ENCODE data around the gene PTPRQ. TPM values are rescaled to one million over a fixed set of nuclear protein-coding genes. Genes with fewer than 3 reads are reported as not detected.

PTPRQ gene
- total RNA-seq, 1 experiment from 2014 or later = not detected

GRCh38 chr12:80556566-80556965 is 112.5 kb downstream of the PTPRQ start:
- ChIA-PET CTCF (no interaction called here), POLR2A (no interaction called here)
- Mint-ChIP-seq H3K4me3 (no peak overlapping the region), H3K27me3 (ENCODE audit: low read depth) (no peaks in the 10 kb centered on the region), H3K36me3 (no peaks in the 10 kb centered on the region), H3K27ac (no peak overlapping the region), H3K9me3 (no peaks in the 10 kb centered on the region), H3K4me1 (no peaks in the 10 kb centered on the region)
- no peak for DNase-seq (ENCODE audit: low spot score)
- no peak for ATAC-seq
- TF ChIP-seq RELA (CRISPR knock-in tag; IDR thresholded peaks at IDR 0.05; ENCODE audit: borderline replicate concordance) = no peak
- no peak for TF ChIP-seq NR3C1 (CRISPR knock-in tag; conservative IDR thresholded peaks at IDR 0.05; ENCODE audit: low read depth)
- no peak for TF ChIP-seq ZNF219 (CRISPR knock-in tag; IDR thresholded peaks at IDR 0.05; ENCODE audit: borderline replicate concordance)

GRCh38 chr12:80559766-80560165 is 115.7 kb downstream of the PTPRQ start:
- no peak for TF ChIP-seq ZBTB43 (CRISPR knock-in tag; IDR thresholded peaks at IDR 0.05)
- no peak for TF ChIP-seq ZNF317 (CRISPR knock-in tag; IDR thresholded peaks at IDR 0.05; ENCODE audit: borderline replicate concordance, low read depth)
- no peak for TF ChIP-seq ZNF416 (CRISPR knock-in tag; IDR thresholded peaks at IDR 0.05)
- TF ChIP-seq NR3C1 (CRISPR knock-in tag; conservative IDR thresholded peaks at IDR 0.05; ENCODE audit: low read depth) = no peak
- no peak for TF ChIP-seq FOXP1 (CRISPR knock-in tag; IDR thresholded peaks at IDR 0.05; ENCODE audit: borderline replicate concordance)
- no peak for TF ChIP-seq ELF4 (CRISPR knock-in tag; IDR thresholded peaks at IDR 0.05; ENCODE audit: low read depth)
- no peak for TF ChIP-seq SMAD3 (CRISPR knock-in tag; IDR thresholded peaks at IDR 0.05; ENCODE audit: borderline replicate concordance)
- no peak for TF ChIP-seq ESRRA (CRISPR knock-in tag; IDR thresholded peaks at IDR 0.05; ENCODE audit: borderline replicate concordance)
- TF ChIP-seq NFYB (CRISPR knock-in tag; conservative IDR thresholded peaks at IDR 0.05; ENCODE audit: low read depth) = no peak
- TF ChIP-seq ZNF121 (CRISPR knock-in tag; IDR thresholded peaks at IDR 0.05) = no peak
- no peak for TF ChIP-seq RORB (CRISPR knock-in tag; IDR thresholded peaks at IDR 0.05)
- no peak for TF ChIP-seq PREB (CRISPR knock-in tag; IDR thresholded peaks at IDR 0.05; ENCODE audit: borderline replicate concordance)
- no peak for TF ChIP-seq JUN (CRISPR knock-in tag; IDR thresholded peaks at IDR 0.05)
- TF ChIP-seq KAT7 (CRISPR knock-in tag; IDR thresholded peaks at IDR 0.05; ENCODE audit: borderline replicate concordance) = no peak
- TF ChIP-seq GABPB1 (CRISPR knock-in tag; IDR thresholded peaks at IDR 0.05) = no peak
- no peak for TF ChIP-seq USF1 (CRISPR knock-in tag; IDR thresholded peaks at IDR 0.05)
- TF ChIP-seq CTCF (IDR thresholded peaks at IDR 0.05) = no peak
- Mint-ChIP-seq H3K4me1 (no peaks in the 10 kb centered on the region), H3K27me3 (ENCODE audit: low read depth) (no peaks in the 10 kb centered on the region), H3K36me3 (no peaks in the 10 kb centered on the region), H3K4me3 (no peak overlapping the region), H3K9me3 (no peaks in the 10 kb centered on the region), H3K27ac (no peak overlapping the region)
- POLR2A ChIA-PET = no interaction called here
- CTCF ChIA-PET = no interaction called here
- ATAC-seq (no peak), DNase-seq (ENCODE audit: low spot score) (no peak)

GRCh38 chr12:80565271-80565670 is 121.2 kb downstream of the PTPRQ start:
- ATAC-seq (no peak), DNase-seq (ENCODE audit: low spot score) (no peak)
- Mint-ChIP-seq H3K36me3 (peaks cover 3% of the 10 kb centered on the region; the same call in 1 of the 2 replicates), H3K27ac (no peak overlapping the region), H3K27me3 (ENCODE audit: low read depth) (no peaks in the 10 kb centered on the region), H3K9me3 (peaks cover 8% of the 10 kb centered on the region), H3K4me1 (no peaks in the 10 kb centered on the region), H3K4me3 (no peak overlapping the region)
- POLR2A ChIA-PET = no interaction called here
- CTCF ChIA-PET = no interaction called here
- no peak for TF ChIP-seq OVOL2 (CRISPR knock-in tag; IDR thresholded peaks at IDR 0.05; ENCODE audit: borderline replicate concordance)
- no peak for TF ChIP-seq EMX1 (CRISPR knock-in tag; IDR thresholded peaks at IDR 0.05)
- TF ChIP-seq ZBTB21 (CRISPR knock-in tag; IDR thresholded peaks at IDR 0.05; ENCODE audit: borderline replicate concordance) = no peak
- no peak for TF ChIP-seq E2F5 (CRISPR knock-in tag; IDR thresholded peaks at IDR 0.05)
- TF ChIP-seq ZNF532 (CRISPR knock-in tag; IDR thresholded peaks at IDR 0.05; ENCODE audit: borderline replicate concordance) = no peak
- no peak for TF ChIP-seq NR3C1 (CRISPR knock-in tag; conservative IDR thresholded peaks at IDR 0.05; ENCODE audit: low read depth)
